Liver (tissue), 3 donors: ENCODE results near the gene ERBB4.

ENCODE experiments used
- RAD21 ChIP-seq, 2 donors: IDR thresholded peaks; 2 replicates each; pipeline ENCODE4 v1.6.1; 2016; ENCODE audit warnings: antibody characterized with exemption in 2 of 2, mild to moderate bottlenecking in 2 of 2
- TF ChIP-seq, protein P1 (sequence below): fragments of 150-350 bp; IDR thresholded peaks from 2 replicates; pipeline ENCODE4 v1.5.1; 2017; ENCODE audit warnings: improper control_type of control experiment, low read depth, low read length; ENCODE audit not compliant: missing input control
- donor health status: healthy.
- donor health status: healthy.

DNA sequence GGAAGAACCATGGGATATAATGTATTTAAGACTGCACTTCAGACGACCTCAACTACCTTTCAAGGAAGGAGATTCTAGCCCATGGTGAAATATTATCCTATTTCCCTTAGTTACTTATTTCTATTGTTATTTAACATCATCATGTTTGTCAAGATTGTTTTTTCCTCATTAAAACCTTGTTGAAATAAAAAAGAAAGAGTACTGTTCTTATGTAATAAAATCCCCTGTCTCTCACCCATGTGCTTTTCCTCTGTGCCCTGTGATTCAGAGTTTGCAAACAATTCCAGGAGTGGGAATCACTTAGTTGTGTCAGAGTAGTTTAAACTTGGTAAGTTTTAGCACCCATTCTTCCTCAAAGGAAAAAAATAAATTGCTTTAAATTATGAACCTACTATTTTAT, 43.6 kb downstream of the ERBB4 start:
- TF ChIP-seq, protein P1, sequence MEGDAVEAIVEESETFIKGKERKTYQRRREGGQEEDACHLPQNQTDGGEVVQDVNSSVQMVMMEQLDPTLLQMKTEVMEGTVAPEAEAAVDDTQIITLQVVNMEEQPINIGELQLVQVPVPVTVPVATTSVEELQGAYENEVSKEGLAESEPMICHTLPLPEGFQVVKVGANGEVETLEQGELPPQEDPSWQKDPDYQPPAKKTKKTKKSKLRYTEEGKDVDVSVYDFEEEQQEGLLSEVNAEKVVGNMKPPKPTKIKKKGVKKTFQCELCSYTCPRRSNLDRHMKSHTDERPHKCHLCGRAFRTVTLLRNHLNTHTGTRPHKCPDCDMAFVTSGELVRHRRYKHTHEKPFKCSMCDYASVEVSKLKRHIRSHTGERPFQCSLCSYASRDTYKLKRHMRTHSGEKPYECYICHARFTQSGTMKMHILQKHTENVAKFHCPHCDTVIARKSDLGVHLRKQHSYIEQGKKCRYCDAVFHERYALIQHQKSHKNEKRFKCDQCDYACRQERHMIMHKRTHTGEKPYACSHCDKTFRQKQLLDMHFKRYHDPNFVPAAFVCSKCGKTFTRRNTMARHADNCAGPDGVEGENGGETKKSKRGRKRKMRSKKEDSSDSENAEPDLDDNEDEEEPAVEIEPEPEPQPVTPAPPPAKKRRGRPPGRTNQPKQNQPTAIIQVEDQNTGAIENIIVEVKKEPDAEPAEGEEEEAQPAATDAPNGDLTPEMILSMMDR = no peak
- TF ChIP-seq RAD21 (IDR thresholded peaks at IDR 0.05) = no peak
